Esophagus squamous epithelium (tissue), 4 donors: ENCODE data around the gene FAM234A.

Source experiments
- CTCF ChIP-seq, 6 experiments: fragments of 450-650 bp in 4 of 6; fragments of 200-600 bp in 2 of 6; sonication (generic) in 2 of 6; IDR thresholded peaks; one replicate each; pipeline ENCODE4 v1.5.1; 2016 to 2019; ENCODE audit warnings: antibody characterized with exemption in 6 of 6, mild to moderate bottlenecking in 4 of 6, moderate library complexity in 4 of 6
- POLR2A ChIP-seq, 4 donors: fragments of 450-650 bp; IDR thresholded peaks; one replicate each; pipeline ENCODE4 v1.6.1; 2017; ENCODE audit warnings: antibody characterized with exemption in 4 of 4, mild to moderate bottlenecking in 4 of 4, moderate library complexity in 3 of 4

GRCh38 chr16:253833-254232 is 19.2 kb downstream of the FAM234A start:
- TF ChIP-seq CTCF (IDR thresholded peaks at IDR 0.05) (no peak), POLR2A (IDR thresholded peaks at IDR 0.05) (no peak)
